ENCODE measurements around the gene DOCK11. TPM values are rescaled to one million over a fixed set of nuclear protein-coding genes. Genes with fewer than 3 reads are reported as not detected.
"Not testable (repeated sequence)": the region's sequence is repeated elsewhere in the genome, so short reads cannot be mapped to it uniquely, and the experiment has no call there.

Gene DOCK11
- total RNA-seq, 2 donors from 2014 or later = 3.1 to 3.4 TPM

GRCh38 chrX:118583781-118584180, 88.2 kb downstream of the DOCK11 start:
- Mint-ChIP-seq H3K4me1 (no peaks in the 10 kb centered on the region), H3K9me3 (peaks cover 45% of the 10 kb centered on the region), H3K4me3 (no peak overlapping the region), H3K36me3 (ENCODE audit: low read depth) (peaks cover 2% of the 10 kb centered on the region), H3K27ac (no peak overlapping the region), H3K27me3 (ENCODE audit: insufficient read depth) (no peaks in the 10 kb centered on the region)
- Histone ChIP-seq H3K4me1 (ENCODE audit: control insufficient read depth, insufficient read depth, low read length) (no peaks in the 10 kb centered on the region), H3K9ac (ENCODE audit: extremely low read depth, low read length, poor library complexity, severe bottlenecking) (no peak overlapping the region), H3K27me3 (ENCODE audit: control insufficient read depth, insufficient read depth, low read length, poor library complexity, severe bottlenecking) (no peaks in the 10 kb centered on the region), H3K27ac (ENCODE audit: low read depth, low read length) (no peak overlapping the region), H3K36me3 (ENCODE audit: control insufficient read depth, insufficient read depth, low read length) (no peaks in the 10 kb centered on the region), H3K4me3 (ENCODE audit: low read length) (no peak overlapping the region), H3K9me3 (ENCODE audit: control insufficient read depth, low read length) (no peaks in the 10 kb centered on the region)
- WGBS, 2 experiments (ENCODE audit: insufficient coverage in 1 of 2, insufficient read length in 1 of 2) = 100% methylated on average over 3 of the region's 4 CpGs; no CpG with 5 or more reads in 1 of the 2 experiments
- DNase-seq = no peak
- TF ChIP-seq CTCF (conservative IDR thresholded peaks at IDR 0.05) = no peak

GRCh38 chrX:118585296-118585695, 89.7 kb downstream of the DOCK11 start:
- Mint-ChIP-seq H3K4me3 (no peak overlapping the region), H3K27me3 (ENCODE audit: insufficient read depth) (no peaks in the 10 kb centered on the region), H3K36me3 (ENCODE audit: low read depth) (peaks cover 2% of the 10 kb centered on the region), H3K9me3 (peaks cover 47% of the 10 kb centered on the region), H3K4me1 (no peaks in the 10 kb centered on the region), H3K27ac (no peak overlapping the region)
- WGBS, 2 experiments (ENCODE audit: insufficient coverage in 1 of 2, insufficient read length in 1 of 2) = 96% methylated on average over 3 of the region's 3 CpGs; no CpG with 5 or more reads in 1 of the 2 experiments
- Histone ChIP-seq H3K4me3 (ENCODE audit: low read length) (no peak overlapping the region), H3K27ac (ENCODE audit: low read depth, low read length) (no peak overlapping the region), H3K4me1 (ENCODE audit: control insufficient read depth, insufficient read depth, low read length) (no peaks in the 10 kb centered on the region), H3K27me3 (ENCODE audit: control insufficient read depth, insufficient read depth, low read length, poor library complexity, severe bottlenecking) (no peaks in the 10 kb centered on the region), H3K9me3 (ENCODE audit: control insufficient read depth, low read length) (no peaks in the 10 kb centered on the region), H3K9ac (ENCODE audit: extremely low read depth, low read length, poor library complexity, severe bottlenecking) (no peak overlapping the region), H3K36me3 (ENCODE audit: control insufficient read depth, insufficient read depth, low read length) (no peaks in the 10 kb centered on the region)
- no peak for DNase-seq
- TF ChIP-seq CTCF (conservative IDR thresholded peaks at IDR 0.05) = no peak

GRCh38 chrX:118586206-118586605, 90.6 kb downstream of the DOCK11 start:
- H3K9me3 ChIP-seq (ENCODE audit: control insufficient read depth, low read length); H3K4me3 Mint-ChIP-seq; H3K4me1 Mint-ChIP-seq; H3K36me3 Mint-ChIP-seq (ENCODE audit: low read depth); H3K4me3 ChIP-seq (ENCODE audit: low read length); H3K27ac ChIP-seq (ENCODE audit: low read depth, low read length); H3K4me1 ChIP-seq (ENCODE audit: control insufficient read depth, insufficient read depth, low read length); H3K9ac ChIP-seq (ENCODE audit: extremely low read depth, low read length, poor library complexity, severe bottlenecking); H3K27me3 Mint-ChIP-seq (ENCODE audit: insufficient read depth); H3K27me3 ChIP-seq (ENCODE audit: control insufficient read depth, insufficient read depth, low read length, poor library complexity, severe bottlenecking); H3K36me3 ChIP-seq (ENCODE audit: control insufficient read depth, insufficient read depth, low read length); DNase-seq; H3K27ac Mint-ChIP-seq: not testable (repeated sequence)
- 98 to 100% methylated on average over 1 to 4 of the region's 7 CpGs for WGBS, 2 experiments (ENCODE audit: insufficient coverage in 1 of 2, insufficient read length in 1 of 2)
- peaks cover 51% of the 10 kb centered on the region for H3K9me3 Mint-ChIP-seq

- no peaks in the 10 kb centered on the region for H3K36me3 Mint-ChIP-seq (ENCODE audit: low read depth)
- Histone ChIP-seq H3K9me3 (ENCODE audit: control insufficient read depth, low read length) (no peaks in the 10 kb centered on the region), H3K4me1 (ENCODE audit: control insufficient read depth, insufficient read depth, low read length) (no peaks in the 10 kb centered on the region), H3K9ac (ENCODE audit: extremely low read depth, low read length, poor library complexity, severe bottlenecking) (no peak overlapping the region), H3K36me3 (ENCODE audit: control insufficient read depth, insufficient read depth, low read length) (no peaks in the 10 kb centered on the region), H3K27me3 (ENCODE audit: control insufficient read depth, insufficient read depth, low read length, poor library complexity, severe bottlenecking) (no peaks in the 10 kb centered on the region), H3K27ac (ENCODE audit: low read depth, low read length) (no peak overlapping the region), H3K4me3 (ENCODE audit: low read length) (no peak overlapping the region)
- peaks cover 53% of the 10 kb centered on the region for H3K9me3 Mint-ChIP-seq
- no peaks in the 10 kb centered on the region for H3K27me3 Mint-ChIP-seq (ENCODE audit: insufficient read depth)
- no peak for TF ChIP-seq CTCF (conservative IDR thresholded peaks at IDR 0.05)
- no peak overlapping the region for H3K27ac Mint-ChIP-seq
- 71 to 80% methylated on average over 1 to 3 of the region's 3 CpGs for WGBS, 2 experiments (ENCODE audit: insufficient coverage in 1 of 2, insufficient read length in 1 of 2)
- no peaks in the 10 kb centered on the region for H3K4me1 Mint-ChIP-seq
- no peak for DNase-seq
- H3K4me3 Mint-ChIP-seq = no peak overlapping the region
These were observed 93.1 kb downstream of the DOCK11 start for GRCh38 chrX:118588715-118589114.
